COR-L47 (cell line): ENCODE measurements around the gene IDH3A.
A peak's percentile ranks its signal among the peaks of the same experiment; 100 is the strongest.

Experiments
- DNase-seq: peaks from one replicate; lab custom pipeline; 2025; lab: John Stamatoyannopoulos, UW

The IDH3A gene

GRCh38 chr15:78149068-78149804 lies at the start of gene IDH3A:
TSS of gene IDH3A (plus strand) at chr15:78149362. CDS start at chr15:78149404, 42 bp downstream.
- peak; percentile 96 for DNase-seq

GRCh38 chr15:78100886-78101285 lies 48.3 kb upstream of the IDH3A start:
- DNase-seq = no peak

- no peak for DNase-seq
Measured at GRCh38 chr15:78101423-78102105, 47.6 kb upstream of the IDH3A start.

- DNase-seq = no peak
Measured at GRCh38 chr15:78102211-78102610, 47.0 kb upstream of the IDH3A start.

GRCh38 chr15:78102741-78103140 lies 46.4 kb upstream of the IDH3A start:
- no peak for DNase-seq

GRCh38 chr15:78103406-78104118 lies 45.6 kb upstream of the IDH3A start:
- DNase-seq = no peak

- DNase-seq = no peak
Measured at GRCh38 chr15:78104119-78104479, 45.1 kb upstream of the IDH3A start.

GRCh38 chr15:78104566-78105475 lies 44.3 kb upstream of the IDH3A start:
- DNase-seq = no peak

GRCh38 chr15:78105476-78106241 lies 43.5 kb upstream of the IDH3A start:
- DNase-seq = no peak

- DNase-seq = no peak
Measured at GRCh38 chr15:78107471-78107870, 41.7 kb upstream of the IDH3A start.

GRCh38 chr15:78108300-78109084 lies 40.7 kb upstream of the IDH3A start:
- peak; percentile 82 for DNase-seq

- DNase-seq = no peak
Measured at GRCh38 chr15:78109156-78109555, 40.0 kb upstream of the IDH3A start.

GRCh38 chr15:78110096-78110495 lies 39.1 kb upstream of the IDH3A start:
- DNase-seq = no peak

GRCh38 chr15:78110916-78111475 lies 38.2 kb upstream of the IDH3A start:
- no peak for DNase-seq

GRCh38 chr15:78111788-78112187 lies 37.4 kb upstream of the IDH3A start:
- DNase-seq = no peak

- no peak for DNase-seq
Measured at GRCh38 chr15:78112551-78112950, 36.6 kb upstream of the IDH3A start.

GRCh38 chr15:78120523-78120922 lies 28.6 kb upstream of the IDH3A start:
- DNase-seq = no peak

GRCh38 chr15:78125267-78125666 lies 23.9 kb upstream of the IDH3A start:
- no peak for DNase-seq

- no peak for DNase-seq
Measured at GRCh38 chr15:78127882-78128281, 21.3 kb upstream of the IDH3A start.
